ENCODE data around the gene CBLN3.

DNA sequence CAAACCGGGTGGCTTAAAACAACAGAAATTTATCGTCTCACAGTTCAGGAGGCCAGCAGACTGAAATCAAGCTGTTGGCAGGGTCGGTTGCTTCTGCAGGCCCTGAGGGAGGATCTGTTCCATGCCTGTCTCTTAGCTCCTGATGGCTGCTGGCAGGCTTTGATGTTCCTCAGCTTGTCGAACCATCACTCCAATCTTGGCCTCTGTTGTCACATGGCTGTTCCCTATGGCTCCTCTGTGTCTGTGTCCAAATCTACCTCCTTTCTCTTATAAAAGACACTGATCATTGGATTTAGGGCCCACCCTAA, 47.5 kb downstream of the CBLN3 start:
- TF ChIP-seq, protein P1, sequence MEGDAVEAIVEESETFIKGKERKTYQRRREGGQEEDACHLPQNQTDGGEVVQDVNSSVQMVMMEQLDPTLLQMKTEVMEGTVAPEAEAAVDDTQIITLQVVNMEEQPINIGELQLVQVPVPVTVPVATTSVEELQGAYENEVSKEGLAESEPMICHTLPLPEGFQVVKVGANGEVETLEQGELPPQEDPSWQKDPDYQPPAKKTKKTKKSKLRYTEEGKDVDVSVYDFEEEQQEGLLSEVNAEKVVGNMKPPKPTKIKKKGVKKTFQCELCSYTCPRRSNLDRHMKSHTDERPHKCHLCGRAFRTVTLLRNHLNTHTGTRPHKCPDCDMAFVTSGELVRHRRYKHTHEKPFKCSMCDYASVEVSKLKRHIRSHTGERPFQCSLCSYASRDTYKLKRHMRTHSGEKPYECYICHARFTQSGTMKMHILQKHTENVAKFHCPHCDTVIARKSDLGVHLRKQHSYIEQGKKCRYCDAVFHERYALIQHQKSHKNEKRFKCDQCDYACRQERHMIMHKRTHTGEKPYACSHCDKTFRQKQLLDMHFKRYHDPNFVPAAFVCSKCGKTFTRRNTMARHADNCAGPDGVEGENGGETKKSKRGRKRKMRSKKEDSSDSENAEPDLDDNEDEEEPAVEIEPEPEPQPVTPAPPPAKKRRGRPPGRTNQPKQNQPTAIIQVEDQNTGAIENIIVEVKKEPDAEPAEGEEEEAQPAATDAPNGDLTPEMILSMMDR (IDR thresholded peaks at IDR 0.05), result no peak
- no peak for TF ChIP-seq POLR2A (IDR thresholded peaks at IDR 0.05)
